Gastrocnemius medialis (tissue), 4 donors: ENCODE results near the gene TECTA. TPM values are rescaled to one million over a fixed set of nuclear protein-coding genes. Genes with fewer than 3 reads are reported as not detected.
"Not testable (repeated sequence)": the region's sequence is repeated elsewhere in the genome, so short reads cannot be mapped to it uniquely, and the experiment has no call there.

Source experiments
- ATAC-seq, 2 donors: fragments of 150-250 bp; one replicate each; pipeline ENCODE4 v1.9.1; 2016
- DNase-seq, 2 donors: peaks; one replicate each; pipeline ENCODE4 v3.0.0-alpha.2; 2019
- H3K27ac ChIP-seq, 4 donors: fragments of 200-600 bp; sonication (generic); 1 replicate in 1 of 4; 2 replicates in 3 of 4; pipeline ENCODE4 v1.5.1; 2016 to 2018; ENCODE audit warnings: mild to moderate bottlenecking in 2 of 4, moderate library complexity in 1 of 4
- H3K27me3 ChIP-seq, 3 donors: fragments of 200-600 bp; sonication (generic) in 2 of 3; 1 replicate in 1 of 3; 2 replicates in 2 of 3; pipeline versions ENCODE4 v1.5.1 to v1.6.0; 2016 to 2019; ENCODE audit warnings: mild to moderate bottlenecking in 1 of 3, moderate library complexity in 1 of 3
- H3K36me3 ChIP-seq, 2 donors: fragments of 200-600 bp; sonication (generic) in 1 of 2; one replicate each; pipeline ENCODE4 v1.5.1; 2017 to 2018
- H3K4me1 ChIP-seq, 2 donors: fragments of 200-600 bp; sonication (generic) in 1 of 2; one replicate each; pipeline ENCODE4 v1.5.1; 2016 to 2017; ENCODE audit warnings: mild to moderate bottlenecking in 2 of 2
- H3K4me3 ChIP-seq, 4 donors: fragments of 200-600 bp; sonication (generic) in 3 of 4; 1 replicate in 1 of 4; 2 replicates in 3 of 4; pipeline ENCODE4 v1.5.1; 2016 to 2019; ENCODE audit warnings: mild to moderate bottlenecking in 2 of 4
- H3K9me3 ChIP-seq, 3 donors: fragments of 200-600 bp; sonication (generic) in 2 of 3; 1 replicate in 1 of 3; 2 replicates in 2 of 3; pipeline ENCODE4 v1.5.1; 2016 to 2019
- POLR2A ChIP-seq, 2 donors: fragments of 450-650 bp; IDR thresholded peaks; one replicate each; pipeline ENCODE4 v1.6.1; 2017; ENCODE audit warnings: antibody characterized with exemption in 2 of 2, mild to moderate bottlenecking in 2 of 2, moderate library complexity in 2 of 2
- in situ Hi-C, 4 donors: fragments of 200-750 bp; cut with MboI; loops; one replicate each; pipeline versions ENCODE4 v1.15.0 to v1.8.0; 2017; ENCODE audit warnings: low sequenced_read_pairs in 4 of 4
- intact Hi-C: fragments of 100-400 bp; cut with DNase I; formaldehyde crosslinking; loops from one replicate; pipeline ENCODE4 v1.15.1; 2023; ENCODE audit warnings: low total_unique reads
- total RNA-seq, 4 donors: library from RNA; depleted of rRNA; stranded (reverse); fragments of >200 nt; gene quantifications; one replicate each; pipeline versions ENCODE4 v1.1.0 to v1.2.3, GENCODE V29; 2016
- TF ChIP-seq, protein P1 (sequence below), 5 experiments: fragments of 450-650 bp in 3 of 5; fragments of 200-600 bp in 2 of 5; sonication (generic) in 2 of 5; IDR thresholded peaks in 4 of 5; conservative IDR thresholded peaks in 1 of 5; 1 replicate in 4 of 5; 2 replicates in 1 of 5; pipeline ENCODE4 v1.5.1; 2016 to 2019; ENCODE audit warnings: antibody characterized with exemption in 5 of 5, mild to moderate bottlenecking in 3 of 5, moderate library complexity in 3 of 5

TECTA gene
- total RNA-seq, 4 donors from 2014 or later, result 0.17 to 1.6 (median 0.45) TPM

DNA sequence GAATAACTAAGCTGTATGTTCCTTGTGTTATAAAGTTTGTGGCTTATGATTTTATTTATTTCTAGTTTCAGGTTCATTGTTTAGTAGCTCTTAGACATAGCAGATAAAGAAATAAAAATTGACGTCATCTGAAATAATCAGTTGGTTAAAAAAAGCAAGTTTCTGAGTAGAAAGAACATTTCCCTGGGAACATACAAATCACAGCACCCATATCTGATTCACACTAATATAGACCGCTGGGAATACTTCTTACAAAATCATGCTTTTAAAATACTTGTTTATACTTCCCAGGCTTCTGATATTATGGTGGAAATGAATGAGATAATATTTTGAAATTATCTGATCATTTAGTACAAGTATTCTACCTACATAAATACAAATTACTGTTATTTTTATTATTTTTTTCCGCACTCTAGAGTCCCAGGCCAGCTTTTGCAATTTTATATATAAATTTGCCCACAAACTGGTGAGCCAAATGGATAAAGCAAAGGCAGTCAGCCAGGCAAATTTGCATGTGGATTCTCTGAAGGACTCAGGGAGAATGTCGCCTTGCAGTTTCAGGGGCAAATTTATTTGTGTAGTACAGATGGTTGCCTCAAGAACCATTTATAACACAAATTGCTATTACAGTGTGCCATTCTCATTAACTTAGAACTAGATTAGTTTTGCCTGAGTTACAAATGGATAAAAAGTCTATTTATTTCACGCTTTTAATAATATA lies 128.6 kb downstream of the TECTA start:
- intact Hi-C loops, result no loop called here
- Histone ChIP-seq H3K4me3 (no peak overlapping the region), H3K36me3 (no peaks in the 10 kb centered on the region), H3K27me3 (peaks cover 0 to 4% (median 1%) of the 10 kb centered on the region in 3 donors), H3K27ac (no peak overlapping the region), H3K9me3 (no peaks in the 10 kb centered on the region), H3K4me1 (no peaks in the 10 kb centered on the region)
- no peak for ATAC-seq
- DNase-seq, result no peak
- in situ Hi-C loops, result no loop called here
- TF ChIP-seq, protein P1, sequence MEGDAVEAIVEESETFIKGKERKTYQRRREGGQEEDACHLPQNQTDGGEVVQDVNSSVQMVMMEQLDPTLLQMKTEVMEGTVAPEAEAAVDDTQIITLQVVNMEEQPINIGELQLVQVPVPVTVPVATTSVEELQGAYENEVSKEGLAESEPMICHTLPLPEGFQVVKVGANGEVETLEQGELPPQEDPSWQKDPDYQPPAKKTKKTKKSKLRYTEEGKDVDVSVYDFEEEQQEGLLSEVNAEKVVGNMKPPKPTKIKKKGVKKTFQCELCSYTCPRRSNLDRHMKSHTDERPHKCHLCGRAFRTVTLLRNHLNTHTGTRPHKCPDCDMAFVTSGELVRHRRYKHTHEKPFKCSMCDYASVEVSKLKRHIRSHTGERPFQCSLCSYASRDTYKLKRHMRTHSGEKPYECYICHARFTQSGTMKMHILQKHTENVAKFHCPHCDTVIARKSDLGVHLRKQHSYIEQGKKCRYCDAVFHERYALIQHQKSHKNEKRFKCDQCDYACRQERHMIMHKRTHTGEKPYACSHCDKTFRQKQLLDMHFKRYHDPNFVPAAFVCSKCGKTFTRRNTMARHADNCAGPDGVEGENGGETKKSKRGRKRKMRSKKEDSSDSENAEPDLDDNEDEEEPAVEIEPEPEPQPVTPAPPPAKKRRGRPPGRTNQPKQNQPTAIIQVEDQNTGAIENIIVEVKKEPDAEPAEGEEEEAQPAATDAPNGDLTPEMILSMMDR (IDR thresholded peaks at IDR 0.05 in 4 of 5, conservative IDR thresholded peaks at IDR 0.05 in 1 of 5), result no peak
- no peak for TF ChIP-seq POLR2A (IDR thresholded peaks at IDR 0.05)

DNA sequence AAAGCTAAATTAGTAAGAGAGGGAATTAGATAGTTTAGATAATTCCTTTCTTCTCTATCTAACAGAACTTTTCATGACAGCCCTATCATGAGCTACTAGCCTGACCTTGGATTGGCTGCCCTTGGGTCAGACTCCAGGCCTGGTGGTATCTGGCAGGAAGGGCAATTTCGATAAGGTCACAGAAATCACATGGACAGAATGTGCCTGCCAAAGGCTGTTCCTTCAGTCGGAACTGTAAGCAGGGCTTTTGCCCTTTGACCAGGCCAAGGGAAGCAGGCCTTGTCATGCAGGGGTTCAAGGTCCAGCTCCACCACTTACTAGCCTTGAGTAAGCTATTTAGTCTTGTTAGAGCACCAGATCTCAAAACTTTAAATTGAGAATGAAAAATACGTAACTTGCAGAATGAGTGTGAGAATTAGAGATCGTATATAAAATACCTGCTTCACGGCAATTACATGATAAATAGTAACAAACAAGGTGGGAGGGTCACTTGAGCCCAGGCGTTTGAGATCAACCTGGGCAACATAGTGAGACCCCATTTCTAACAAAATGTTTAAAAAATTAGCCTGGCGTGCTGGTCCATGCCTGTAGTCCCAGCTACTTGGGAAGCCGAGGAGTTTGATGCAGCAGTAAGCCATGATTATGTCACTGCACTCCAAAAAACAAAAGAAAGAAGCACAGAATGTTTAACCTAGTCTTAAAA lies 130.7 kb downstream of the TECTA start:
- Histone ChIP-seq H3K27ac (no peak overlapping the region), H3K4me1 (no peaks in the 10 kb centered on the region), H3K4me3 (no peak overlapping the region), H3K27me3 (peaks cover 0 to 10% (median 4%) of the 10 kb centered on the region in 3 donors), H3K9me3 (no peaks in the 10 kb centered on the region), H3K36me3 (no peaks in the 10 kb centered on the region)
- intact Hi-C loops, result no loop called here
- TF ChIP-seq, protein P1 (IDR thresholded peaks at IDR 0.05 in 4 of 5, conservative IDR thresholded peaks at IDR 0.05 in 1 of 5), result no peak
- no peak for TF ChIP-seq POLR2A (IDR thresholded peaks at IDR 0.05)
- in situ Hi-C loops, result no loop called here
- ATAC-seq, result no peak
- no peak for DNase-seq

DNA sequence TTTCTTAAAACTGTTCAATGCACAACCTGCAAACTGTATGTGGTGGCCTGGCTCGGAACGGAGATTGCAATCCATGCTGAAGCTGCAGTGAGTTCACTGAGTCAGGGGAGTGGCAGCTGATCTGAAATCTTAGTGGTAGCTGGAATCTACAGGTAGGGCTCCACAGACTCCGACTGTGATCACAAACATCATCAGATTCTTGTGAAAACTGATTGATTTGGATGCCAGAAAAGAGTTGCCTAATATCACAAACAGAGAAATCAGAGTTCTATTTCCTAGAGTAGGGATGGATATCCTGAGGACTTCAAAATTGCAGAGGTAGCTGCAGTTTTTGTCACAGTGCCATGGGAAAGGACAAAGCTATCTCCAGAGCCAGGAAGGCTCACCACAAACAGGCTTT lies 134.0 kb downstream of the TECTA start:
- H3K4me3 ChIP-seq, result no peak overlapping the region
- DNase-seq, result no peak
- no peaks in the 10 kb centered on the region for H3K4me1 ChIP-seq
- H3K27ac ChIP-seq, result no peak overlapping the region
- in situ Hi-C loops, result no loop called here
- peaks cover 0 to 10% (median under 1%) of the 10 kb centered on the region in 3 donors for H3K27me3 ChIP-seq
- H3K9me3 ChIP-seq, result no peaks in the 10 kb centered on the region
- intact Hi-C loops, result no loop called here
- TF ChIP-seq, protein P1 (IDR thresholded peaks at IDR 0.05 in 4 of 5, conservative IDR thresholded peaks at IDR 0.05 in 1 of 5), result no peak
- no peak for TF ChIP-seq POLR2A (IDR thresholded peaks at IDR 0.05)
- ATAC-seq, result no peak
- no peaks in the 10 kb centered on the region for H3K36me3 ChIP-seq

DNA sequence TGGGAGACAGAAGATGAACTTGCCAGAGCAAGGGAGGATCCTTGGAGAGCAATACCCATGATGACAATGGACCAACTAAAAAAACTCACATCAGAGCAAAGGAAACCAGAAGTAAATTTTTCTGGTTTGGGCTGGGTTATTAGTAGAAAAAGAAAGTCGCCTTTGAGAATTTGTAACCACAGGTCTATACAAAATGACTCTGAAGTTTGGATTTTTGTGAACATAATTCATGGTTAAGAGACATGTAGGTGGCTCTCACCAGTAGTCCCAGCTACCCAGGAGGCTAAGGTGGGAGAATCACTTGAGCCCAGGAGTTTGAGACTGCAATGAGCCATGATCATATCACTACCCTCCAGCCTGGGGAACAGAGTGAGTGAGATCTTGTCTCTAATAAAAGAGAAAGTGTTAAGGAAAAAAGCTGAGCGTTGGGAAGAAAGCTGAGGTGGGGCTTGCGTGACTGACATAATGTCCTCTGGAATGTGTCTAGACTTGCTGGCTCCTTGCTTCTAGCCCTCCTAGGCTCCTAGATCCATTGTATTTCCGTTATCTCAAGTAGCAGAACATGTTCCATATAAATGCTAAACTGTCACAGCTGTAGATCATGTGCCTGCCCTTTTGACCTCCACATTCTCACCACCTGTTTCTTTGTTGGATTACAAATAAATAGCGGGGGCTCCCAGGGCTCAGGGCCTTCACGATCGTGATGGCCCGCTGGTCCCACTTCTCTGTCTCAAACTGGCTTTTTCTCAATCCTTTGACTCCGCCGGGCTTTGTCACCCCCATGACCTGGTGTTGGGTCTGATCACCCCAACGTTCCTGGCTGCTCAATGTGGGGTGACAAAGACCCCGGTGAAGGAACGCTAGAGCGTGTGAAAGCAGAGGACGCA lies 135.3 kb downstream of the TECTA start:
- in situ Hi-C loops (no loop called here), intact Hi-C loops (no loop called here)
- ATAC-seq (no peak), DNase-seq (no peak)
- H3K27me3 ChIP-seq, result peaks cover 0 to 11% (median 0%) of the 10 kb centered on the region in 3 donors
- no peak overlapping the region for H3K27ac ChIP-seq
- H3K9me3 ChIP-seq, result no peaks in the 10 kb centered on the region
- H3K4me3 ChIP-seq, result no peak overlapping the region
- no peaks in the 10 kb centered on the region for H3K4me1 ChIP-seq
- H3K36me3 ChIP-seq, result no peaks in the 10 kb centered on the region
- TF ChIP-seq, protein P1 (IDR thresholded peaks at IDR 0.05 in 4 of 5, conservative IDR thresholded peaks at IDR 0.05 in 1 of 5), result no peak
- TF ChIP-seq POLR2A (IDR thresholded peaks at IDR 0.05), result no peak

DNA sequence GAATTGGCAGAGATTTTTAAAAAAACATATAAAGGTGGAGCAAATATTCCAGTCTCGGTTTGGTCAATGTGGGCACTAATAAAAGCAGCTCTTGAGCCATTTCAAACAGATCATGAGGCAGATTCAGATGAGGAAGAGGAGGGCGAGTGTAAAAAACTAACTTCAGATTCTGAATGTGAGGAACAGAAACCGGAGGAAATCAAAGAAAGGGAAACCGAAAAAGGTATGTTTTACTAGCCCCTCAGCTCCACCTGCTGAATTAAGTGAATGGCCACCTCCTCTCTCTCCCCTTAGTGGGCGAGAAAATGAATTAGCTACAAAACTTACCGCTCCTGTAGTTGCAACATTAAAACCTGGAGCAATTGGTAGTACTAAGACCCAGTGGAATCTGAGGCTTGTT lies 136.2 kb downstream of the TECTA start:
- H3K27me3 ChIP-seq, result peaks cover 0 to 14% (median 0%) of the 10 kb centered on the region in 3 donors
- H3K27ac ChIP-seq, intact Hi-C loops, DNase-seq, in situ Hi-C loops, H3K36me3 ChIP-seq, H3K4me3 ChIP-seq, ATAC-seq, H3K4me1 ChIP-seq, H3K9me3 ChIP-seq: not testable (repeated sequence)
